GM18951 (cell line): ENCODE data around the gene CTSL.

Source experiments
- POLR2A ChIP-seq: IDR thresholded peaks from 4 replicates; pipeline ENCODE4 v1.6.1; 2011; ENCODE audit warnings: mild to moderate bottlenecking; ENCODE audit not compliant: insufficient read length, insufficient read depth; ENCODE audit errors: extremely low read depth
- in situ Hi-C: fragments of 300-500 bp; cut with MboI; formaldehyde crosslinking; loops from one replicate; pipeline ENCODE4 v1.12.0; 2022; ENCODE audit warnings: low sequenced_read_pairs, mixed read lengths, inconsistent platforms; ENCODE audit not compliant: unreplicated experiment

The CTSL gene

GRCh38 chr9:87725900-87726709 lies at the start of gene CTSL:
Gene CTSL, plus strand, starts transcription at chr9:87726119. Its CDS starts 1,485 bp downstream, at chr9:87727604.
- no peak for TF ChIP-seq POLR2A
- in situ Hi-C loops = no loop called here

- TF ChIP-seq POLR2A = no peak
- in situ Hi-C loops = no loop called here
Observed at GRCh38 chr9:87676976-87677775, 48.7 kb upstream of the CTSL start.

GRCh38 chr9:87677776-87678587 lies 47.9 kb upstream of the CTSL start:
- in situ Hi-C loops = no loop called here
- no peak for TF ChIP-seq POLR2A

GRCh38 chr9:87678650-87679355 lies 47.1 kb upstream of the CTSL start:
- in situ Hi-C loops = no loop called here
- TF ChIP-seq POLR2A = no peak

- in situ Hi-C loops = no loop called here
- no peak for TF ChIP-seq POLR2A
Observed at GRCh38 chr9:87681271-87682061, 44.5 kb upstream of the CTSL start.

- in situ Hi-C loops = no loop called here
- no peak for TF ChIP-seq POLR2A
Observed at GRCh38 chr9:87682085-87682484, 43.8 kb upstream of the CTSL start.

- TF ChIP-seq POLR2A = no peak
- in situ Hi-C loops = no loop called here
Observed at GRCh38 chr9:87682618-87683017, 43.3 kb upstream of the CTSL start.

GRCh38 chr9:87683751-87684626 lies 41.9 kb upstream of the CTSL start:
- in situ Hi-C loops = no loop called here
- no peak for TF ChIP-seq POLR2A

GRCh38 chr9:87684627-87685219 lies 41.2 kb upstream of the CTSL start:
- in situ Hi-C loops = no loop called here
- TF ChIP-seq POLR2A = no peak

GRCh38 chr9:87685441-87685840 lies 40.5 kb upstream of the CTSL start:
- in situ Hi-C loops = no loop called here
- no peak for TF ChIP-seq POLR2A

GRCh38 chr9:87685871-87686519 lies 39.9 kb upstream of the CTSL start:
- no peak for TF ChIP-seq POLR2A
- in situ Hi-C loops = no loop called here
